HG02642 (cell line): ENCODE results near the gene PEF1.
"Not testable (repeated sequence)": the region's sequence is repeated elsewhere in the genome, so short reads cannot be mapped to it uniquely, and the experiment has no call there.

Source experiments
- ATAC-seq: cut with Tn5 transposase; IDR thresholded peaks from one replicate; pipeline ENCODE4 v1.9.1; 2021; ENCODE audit warnings: mild to moderate bottlenecking; ENCODE audit not compliant: unreplicated experiment, poor library complexity

PEF1 gene

GRCh38 chr1:31588751-31589515 lies 55.7 kb downstream of the PEF1 start:
- ATAC-seq, result no peak

GRCh38 chr1:31587720-31588423 lies 56.8 kb downstream of the PEF1 start:
- no peak for ATAC-seq

GRCh38 chr1:31587328-31587699 lies 57.4 kb downstream of the PEF1 start:
- ATAC-seq, result not testable (repeated sequence)

GRCh38 chr1:31586376-31587327 lies 58.0 kb downstream of the PEF1 start:
- ATAC-seq, result no peak

GRCh38 chr1:31585736-31586365 lies 58.8 kb downstream of the PEF1 start:
- no peak for ATAC-seq

- no peak for ATAC-seq
These were observed 59.6 kb downstream of the PEF1 start for GRCh38 chr1:31584869-31585735.

GRCh38 chr1:31583995-31584868 lies 60.4 kb downstream of the PEF1 start:
- no peak for ATAC-seq

GRCh38 chr1:31583082-31583994 lies 61.3 kb downstream of the PEF1 start:
- no peak for ATAC-seq

GRCh38 chr1:31581821-31582810 lies 62.6 kb downstream of the PEF1 start:
- no peak for ATAC-seq

- ATAC-seq, result no peak
These were observed 63.6 kb downstream of the PEF1 start for GRCh38 chr1:31580891-31581603.

GRCh38 chr1:31580513-31580870 lies 64.2 kb downstream of the PEF1 start:
- ATAC-seq, result no peak
